Measurements from ENCODE around the gene DGKG. TPM values are rescaled to one million over a fixed set of nuclear protein-coding genes. Genes with fewer than 3 reads are reported as not detected.

Gene DGKG
- total and polyA plus RNA-seq, 2 donors (not counting 1 experiment from before 2014, with no cell fraction given), result 0.67 to 10.9 TPM

- H3K36me3 ChIP-seq (replicated peaks in 1 of 2; ENCODE audit: control extremely low read depth in 1 of 2, control insufficient read depth in 1 of 2, extremely low read depth in 1 of 2, insufficient read depth in 2 of 2, low read length in 1 of 2), result no peaks in the 10 kb centered on the region
- H3K9ac ChIP-seq (ENCODE audit: low read length), result no peak overlapping the region
- Mint-ChIP-seq H3K4me1 (no peaks in the 10 kb centered on the region), H3K4me3 (no peak overlapping the region), H3K9me3 (ENCODE audit: insufficient read depth) (no peaks in the 10 kb centered on the region), H3K27me3 (peaks cover 7% of the 10 kb centered on the region), H3K27ac (no peak overlapping the region)
- intact Hi-C loops (cut with micrococcal nuclease), result no loop called here
- CTCF ChIA-PET, result no interaction called here
- H3K4me3 ChIP-seq (ENCODE audit: control extremely low read depth in 1 of 5, extremely low read depth in 1 of 5, insufficient read depth in 1 of 5, low read depth in 2 of 5, low read length in 4 of 5), result no peak overlapping the region
- no peak overlapping the region for H3K4me2 ChIP-seq (replicated peaks; ENCODE audit: low read depth, low read length, poor library complexity, severe bottlenecking)
- H3K27me3 ChIP-seq (replicated peaks in 1 of 4; ENCODE audit: control extremely low read depth in 1 of 4, control insufficient read depth in 3 of 4, insufficient read depth in 4 of 4, low read length in 3 of 4), result peaks cover 0 to 3% (median 2%) of the 10 kb centered on the region in 4 experiments
- no peaks in the 10 kb centered on the region for H3K9me3 ChIP-seq (ENCODE audit: control extremely low read depth in 1 of 3, control insufficient read depth in 2 of 3, insufficient read depth in 1 of 3, low read length in 2 of 3)
- H4K20me1 ChIP-seq (ENCODE audit: control insufficient read depth, insufficient read depth, low read length, poor library complexity, severe bottlenecking), result no peaks in the 10 kb centered on the region
- no peak overlapping the region for H2AFZ ChIP-seq (ENCODE audit: insufficient read depth, low read depth, low read length, poor library complexity, severe bottlenecking)
- POLR2A ChIA-PET, result no interaction called here
- no peak overlapping the region for H3K27ac ChIP-seq (ENCODE audit: low read length in 2 of 2)
- no peak for DNase-seq
- no peaks in the 10 kb centered on the region for H3K4me1 ChIP-seq (ENCODE audit: control insufficient read depth in 2 of 2, insufficient read depth in 2 of 2, low read length in 2 of 2)
- TF ChIP-seq EZH2 (IDR thresholded peaks at IDR 0.05; ENCODE audit: borderline replicate concordance, insufficient read depth, low read depth, low read length, poor library complexity, severe bottlenecking) (no peak), CTCF (IDR thresholded peaks at IDR 0.05) (no peak)
- H3K79me2 ChIP-seq (ENCODE audit: control insufficient read depth, insufficient read depth, low read length), result no peaks in the 10 kb centered on the region
- ATAC-seq (ENCODE audit: low read depth), result no peak
Observed at GRCh38 chr3:186142393-186142932, 219.6 kb downstream of the DGKG start.

- no peaks in the 10 kb centered on the region for H3K9me3 Mint-ChIP-seq (ENCODE audit: insufficient read depth)
- H3K27me3 Mint-ChIP-seq, result peaks cover 7% of the 10 kb centered on the region
- POLR2A ChIA-PET, result no interaction called here
- TF ChIP-seq CTCF (IDR thresholded peaks at IDR 0.05) (no peak), EZH2 (IDR thresholded peaks at IDR 0.05; ENCODE audit: borderline replicate concordance, insufficient read depth, low read depth, low read length, poor library complexity, severe bottlenecking) (no peak)
- Histone ChIP-seq H3K27ac (ENCODE audit: low read length in 2 of 2) (no peak overlapping the region), H3K36me3 (replicated peaks in 1 of 2; ENCODE audit: control extremely low read depth in 1 of 2, control insufficient read depth in 1 of 2, extremely low read depth in 1 of 2, insufficient read depth in 2 of 2, low read length in 1 of 2) (no peaks in the 10 kb centered on the region), H4K20me1 (ENCODE audit: control insufficient read depth, insufficient read depth, low read length, poor library complexity, severe bottlenecking) (no peaks in the 10 kb centered on the region), H3K4me2 (replicated peaks; ENCODE audit: low read depth, low read length, poor library complexity, severe bottlenecking) (no peak overlapping the region), H3K9me3 (ENCODE audit: control extremely low read depth in 1 of 3, control insufficient read depth in 2 of 3, insufficient read depth in 1 of 3, low read length in 2 of 3) (no peaks in the 10 kb centered on the region), H3K79me2 (ENCODE audit: control insufficient read depth, insufficient read depth, low read length) (no peaks in the 10 kb centered on the region), H3K27me3 (replicated peaks in 1 of 4; ENCODE audit: control extremely low read depth in 1 of 4, control insufficient read depth in 3 of 4, insufficient read depth in 4 of 4, low read length in 3 of 4) (peaks cover 0 to 3% (median 2%) of the 10 kb centered on the region in 4 experiments), H3K4me1 (ENCODE audit: control insufficient read depth in 2 of 2, insufficient read depth in 2 of 2, low read length in 2 of 2) (no peaks in the 10 kb centered on the region), H2AFZ (ENCODE audit: insufficient read depth, low read depth, low read length, poor library complexity, severe bottlenecking) (no peak overlapping the region), H3K9ac (ENCODE audit: low read length) (no peak overlapping the region), H3K4me3 (ENCODE audit: control extremely low read depth in 1 of 5, extremely low read depth in 1 of 5, insufficient read depth in 1 of 5, low read depth in 2 of 5, low read length in 4 of 5) (no peak overlapping the region)
- no peak overlapping the region for H3K27ac Mint-ChIP-seq
- CTCF ChIA-PET, result no interaction called here
- WGBS (ENCODE audit: insufficient coverage), result 100% methylated on average over 2 of the region's 2 CpGs
- DNase-seq, result no peak
- H3K4me3 Mint-ChIP-seq, result no peak overlapping the region
- ATAC-seq (ENCODE audit: low read depth), result no peak
- intact Hi-C loops (cut with micrococcal nuclease), result no loop called here
- H3K4me1 Mint-ChIP-seq, result no peaks in the 10 kb centered on the region
Observed at GRCh38 chr3:186141790-186142189, 220.2 kb downstream of the DGKG start.

All from B cell (primary cell).